GM23248 (cell line): ENCODE measurements around the gene ARPC2.

Experiments used
- EZH2 ChIP-seq: fragments of 200-600 bp; sonication (generic); IDR thresholded peaks from 2 replicates; pipeline ENCODE4 v1.6.1; 2018; ENCODE audit warnings: antibody characterized with exemption, mild to moderate bottlenecking; ENCODE audit not compliant: insufficient read depth, poor library complexity, severe bottlenecking
- EZH2phosphoT487 ChIP-seq: fragments of 200-600 bp; sonication (generic); IDR thresholded peaks from 2 replicates; pipeline ENCODE4 v1.6.1; 2018; ENCODE audit warnings: antibody characterized with exemption, moderate library complexity, mild to moderate bottlenecking, low read depth; ENCODE audit not compliant: insufficient read depth

- TF ChIP-seq EZH2: no peak
- no peak for TF ChIP-seq EZH2phosphoT487
These were observed 49.0 kb upstream of the ARPC2 start for GRCh38 chr2:218168016-218168415.
